ENCODE measurements around the gene ATL1.
A peak's percentile ranks its signal among the peaks of the same experiment; 100 is the strongest.

DNA sequence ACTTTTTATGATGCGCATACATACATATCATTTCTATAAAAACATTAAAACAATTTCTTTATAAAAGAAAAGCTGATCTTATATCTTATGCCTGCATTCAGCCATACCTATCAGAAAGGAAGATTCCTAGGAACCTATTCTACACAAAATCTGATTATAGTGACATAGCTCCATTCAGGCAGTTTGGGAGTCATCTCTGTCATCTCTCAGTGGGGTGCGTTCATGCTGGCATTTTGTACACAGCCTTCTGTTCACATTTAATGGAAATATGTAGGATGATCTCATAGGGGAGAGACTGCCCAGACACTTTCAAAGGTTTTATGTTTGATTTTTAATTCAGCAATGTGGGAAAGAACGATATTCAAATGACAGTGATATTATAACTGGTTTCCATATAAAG, 52.9 kb downstream of the ATL1 start:
- TF ChIP-seq ZNF558 (tag by site-specific recombination; IDR thresholded peaks at IDR 0.05): 0 out of 2 replicates have a peak, but pooled peaks have one; percentile 26
- TF ChIP-seq ZBTB20 (tag by site-specific recombination; IDR thresholded peaks at IDR 0.05): no peak
- TF ChIP-seq ZNF248 (tag by site-specific recombination; IDR thresholded peaks at IDR 0.05): no peak

Data from HEK293 (cell line).